ENCODE data around the gene MYRIP. TPM values are rescaled to one million over a fixed set of nuclear protein-coding genes. Genes with fewer than 3 reads are reported as not detected.

The MYRIP gene
- total and polyA plus RNA-seq, 10 of the 15 experiments (the other 5 are each of a cell fraction or from before 2014, with no cell fraction given): 0.03 to 0.08 (median 0.04) TPM; not detected in 6

GRCh38 chr3:40137591-40138295 lies 328.3 kb downstream of the MYRIP start:
- Histone ChIP-seq H3K36me3 (ENCODE audit: control insufficient read depth in 2 of 2, insufficient read depth in 2 of 2, low read length in 1 of 2) (no peaks in the 10 kb centered on the region), H3K27ac (ENCODE audit: control insufficient read depth, insufficient read depth) (no peak overlapping the region), H2AFZ (ENCODE audit: control insufficient read depth, low read depth, low read length) (no peak overlapping the region), H3K9me3 (replicated peaks; ENCODE audit: control insufficient read depth, insufficient read depth, low read length) (no peaks in the 10 kb centered on the region; the same call in 2 of the 3 replicates), H3K4me1 (ENCODE audit: control insufficient read depth, insufficient read depth, low read length) (no peaks in the 10 kb centered on the region), H3K79me2 (ENCODE audit: control insufficient read depth, insufficient read depth, low read length) (no peaks in the 10 kb centered on the region), H3K9ac (ENCODE audit: control insufficient read depth, insufficient read depth, low read length) (no peak overlapping the region), H3K4me3 (no peak overlapping the region), H4K20me1 (ENCODE audit: control insufficient read depth, insufficient read depth) (no peaks in the 10 kb centered on the region), H3K4me2 (ENCODE audit: control insufficient read depth, insufficient read depth) (no peak overlapping the region), H3K27me3 (replicated peaks in 1 of 2; ENCODE audit: control insufficient read depth in 2 of 2, insufficient read depth in 2 of 2, low read length in 1 of 2) (no peaks in the 10 kb centered on the region)
- in situ Hi-C loops (cut with MboI): no loop called here
- 50% methylated on average over 5 of the region's 5 CpGs for WGBS (ENCODE audit: insufficient coverage, insufficient replicate concordance, low lambda C conversion rate, missing lambda C conversion rate)
- intact Hi-C loops (cut with micrococcal nuclease; ENCODE audit: unreplicated experiment): no loop called here
- ATAC-seq (no peak), DNase-seq (ENCODE audit: low read depth, low spot score) (no peak), FAIRE-seq (no peak)
- ChIA-PET CTCF (interaction anchor here (1.1 to 2.0 kb wide), 2 partner anchors 41 to 54 kb away, joined by 3 to 5 read pairs; no protein-coding TSS in a partner anchor), RAD21 (ENCODE audit: unreplicated experiment) (no interaction called here), SMC1A (ENCODE audit: uncharacterized antibody, unreplicated experiment) (no interaction called here), POLR2A (no interaction called here)
- BruUV-seq (replicated peaks): no TSS peak
- TF ChIP-seq CREM (IDR thresholded peaks at IDR 0.05; ENCODE audit: low read depth): no peak

DNA sequence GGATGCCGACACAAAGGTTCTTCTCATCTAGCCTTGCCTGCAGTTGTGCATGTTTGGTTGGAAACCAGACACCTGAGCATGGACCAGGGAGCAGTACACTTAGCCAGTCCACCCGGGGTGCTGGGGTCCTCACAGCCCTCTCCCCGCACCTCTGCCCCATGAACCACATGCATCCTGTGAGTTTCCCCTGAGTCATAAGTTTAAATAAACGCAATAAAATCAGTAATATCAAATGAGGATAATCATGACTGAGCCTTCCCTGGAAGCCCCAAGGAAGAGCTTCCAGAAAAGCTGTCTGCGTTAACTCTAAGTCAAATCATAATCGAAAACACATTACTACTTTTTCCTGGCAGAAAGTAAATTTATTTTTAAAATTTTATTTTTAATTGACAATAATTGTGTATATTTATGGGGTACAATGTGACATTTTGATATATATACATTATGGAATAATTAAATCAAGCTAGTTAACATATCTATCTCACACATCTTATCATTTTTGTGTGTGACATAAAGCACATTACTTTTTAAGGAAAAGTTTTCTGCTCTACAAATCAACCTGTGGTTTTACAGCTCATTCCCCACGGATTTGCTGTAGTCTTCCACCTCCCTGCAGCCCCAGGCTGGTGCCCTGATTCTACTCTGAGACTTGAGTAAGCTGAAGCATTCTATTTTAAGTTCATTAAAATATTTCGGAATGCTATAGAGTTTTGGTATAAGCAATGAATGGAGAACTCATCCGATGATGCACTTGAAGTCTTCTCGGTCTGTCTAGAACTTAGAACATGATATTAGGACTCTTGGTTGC lies 334.1 kb downstream of the MYRIP start:
- no TSS peak for BruUV-seq (replicated peaks)
- no peak overlapping the region for H3K27ac ChIP-seq (ENCODE audit: control insufficient read depth, insufficient read depth)
- H3K9ac ChIP-seq (ENCODE audit: control insufficient read depth, insufficient read depth, low read length): no peak overlapping the region
- no peak overlapping the region for H3K4me2 ChIP-seq (ENCODE audit: control insufficient read depth, insufficient read depth)
- H3K9me3 ChIP-seq (replicated peaks; ENCODE audit: control insufficient read depth, insufficient read depth, low read length): no peaks in the 10 kb centered on the region
- H3K79me2 ChIP-seq (ENCODE audit: control insufficient read depth, insufficient read depth, low read length): no peaks in the 10 kb centered on the region
- H3K27me3 ChIP-seq (replicated peaks in 1 of 2; ENCODE audit: control insufficient read depth in 2 of 2, insufficient read depth in 2 of 2, low read length in 1 of 2): no peaks in the 10 kb centered on the region; a peak in 1 of 4 replicates
- ChIA-PET POLR2A (no interaction called here), SMC1A (ENCODE audit: uncharacterized antibody, unreplicated experiment) (no interaction called here), RAD21 (ENCODE audit: unreplicated experiment) (no interaction called here), CTCF (no interaction called here)
- in situ Hi-C loops (cut with MboI) (no loop called here), intact Hi-C loops (cut with micrococcal nuclease; ENCODE audit: unreplicated experiment) (no loop called here)
- 19% methylated on average over 10 of the region's 10 CpGs for WGBS (ENCODE audit: insufficient coverage, insufficient replicate concordance, low lambda C conversion rate, missing lambda C conversion rate)
- H3K4me1 ChIP-seq (ENCODE audit: control insufficient read depth, insufficient read depth, low read length): no peaks in the 10 kb centered on the region
- no peak overlapping the region for H2AFZ ChIP-seq (ENCODE audit: control insufficient read depth, low read depth, low read length)
- ATAC-seq: no peak
- TF ChIP-seq FOS (IDR thresholded peaks at IDR 0.05; ENCODE audit: borderline replicate concordance, extremely low read depth, insufficient read length): no peak
- TF ChIP-seq KAT2A (conservative IDR thresholded peaks at IDR 0.05; ENCODE audit: control insufficient read depth, low read depth, low read length): no peak
- TF ChIP-seq RB1 (IDR thresholded peaks at IDR 0.05; ENCODE audit: borderline replicate concordance): no peak
- no peak for TF ChIP-seq SREBF2 (IDR thresholded peaks at IDR 0.05; ENCODE audit: low read length)
- TF ChIP-seq MYB (IDR thresholded peaks at IDR 0.05; ENCODE audit: borderline replicate concordance, low read depth, low read length): no peak
- TF ChIP-seq BCLAF1 (IDR thresholded peaks at IDR 0.05): no peak
- H3K4me3 ChIP-seq: no peak overlapping the region
- no peak for DNase-seq (ENCODE audit: low read depth, low spot score)
- no peaks in the 10 kb centered on the region for H3K36me3 ChIP-seq (ENCODE audit: control insufficient read depth in 2 of 2, insufficient read depth in 2 of 2, low read length in 1 of 2)
- FAIRE-seq: no peak
- no peaks in the 10 kb centered on the region for H4K20me1 ChIP-seq (ENCODE audit: control insufficient read depth, insufficient read depth)

Measured in GM12878 (cell line).